HG03565 (cell line): ENCODE measurements around the gene NOTCH2.
A peak's percentile ranks its signal among the peaks of the same experiment; 100 is the strongest.

ENCODE experiments used
- ATAC-seq: cut with Tn5 transposase; IDR thresholded peaks from one replicate; pipeline ENCODE4 v1.9.1; 2021; ENCODE audit warnings: mild to moderate bottlenecking, moderate library complexity; ENCODE audit not compliant: unreplicated experiment

Gene NOTCH2

GRCh38 chr1:119948342-119949214, 120.9 kb downstream of the NOTCH2 start:
- peak; percentile 48 for ATAC-seq

GRCh38 chr1:119947468-119947867, 122.0 kb downstream of the NOTCH2 start:
- no peak for ATAC-seq

- ATAC-seq: no peak
Observed at GRCh38 chr1:119946724-119947123, 122.7 kb downstream of the NOTCH2 start.

GRCh38 chr1:119943216-119943615, 126.2 kb downstream of the NOTCH2 start:
- ATAC-seq: no peak

GRCh38 chr1:119941392-119941791, 128.1 kb downstream of the NOTCH2 start:
- no peak for ATAC-seq

GRCh38 chr1:119940697-119941096, 128.8 kb downstream of the NOTCH2 start:
- no peak for ATAC-seq

GRCh38 chr1:119937198-119937597, 132.3 kb downstream of the NOTCH2 start:
- no peak for ATAC-seq

GRCh38 chr1:119935915-119936314, 133.5 kb downstream of the NOTCH2 start:
- ATAC-seq: no peak

- ATAC-seq: no peak
Observed at GRCh38 chr1:119935373-119935772, 134.1 kb downstream of the NOTCH2 start.

- ATAC-seq: no peak
Observed at GRCh38 chr1:119933397-119933796, 136.1 kb downstream of the NOTCH2 start.

GRCh38 chr1:119929643-119930315, 139.7 kb downstream of the NOTCH2 start:
- ATAC-seq: no peak

GRCh38 chr1:119926553-119926952, 142.9 kb downstream of the NOTCH2 start:
- ATAC-seq: no peak

GRCh38 chr1:119924948-119925898, 144.2 kb downstream of the NOTCH2 start:
- no peak for ATAC-seq

GRCh38 chr1:119920104-119920968, 149.1 kb downstream of the NOTCH2 start:
- no peak for ATAC-seq

GRCh38 chr1:119919241-119919640, 150.2 kb downstream of the NOTCH2 start:
- no peak for ATAC-seq

GRCh38 chr1:119918301-119918700, 151.2 kb downstream of the NOTCH2 start:
- ATAC-seq: no peak

- ATAC-seq: no peak
Observed at GRCh38 chr1:119917304-119918055, 152.0 kb downstream of the NOTCH2 start.

GRCh38 chr1:119915517-119915916, 153.9 kb downstream of the NOTCH2 start:
- ATAC-seq: no peak

GRCh38 chr1:119914071-119914470, 155.4 kb downstream of the NOTCH2 start:
- ATAC-seq: no peak
